H1 (cell line): ENCODE measurements around the gene HMGA1. TPM values are rescaled to one million over a fixed set of nuclear protein-coding genes. Genes with fewer than 3 reads are reported as not detected.

Source experiments
- CTCF ChIA-PET: fragments of 300-600 bp; sonication (Branson Sonifier 250); formaldehyde crosslinking; loops from one replicate; lab custom pipeline; 2021; ENCODE audit not compliant: partially characterized antibody; lab: Charles Lee
- POLR2A ChIA-PET: fragments of 300-600 bp; sonication (Branson Sonifier 250); formaldehyde crosslinking; loops from one replicate; lab custom pipeline; 2021; ENCODE audit warnings: inconsistent platforms; ENCODE audit not compliant: partially characterized antibody; lab: Charles Lee
- DNase-seq, 2 experiments: peaks; one replicate each; pipeline versions ENCODE4 v3.0.0 to v3.0.0-alpha.2; 2010 to 2022; ENCODE audit warnings: low spot score in 2 of 2, low read depth in 1 of 2, mixed read lengths in 1 of 2
- FAIRE-seq: peaks from 2 replicates; lab custom pipeline; 2011; peaks lifted over from hg19 to GRCh38; lab: Jason Lieb, UNC
- H2AFZ ChIP-seq: 2 replicates; pipeline ENCODE4 v1.8.1; 2012; ENCODE audit warnings: low read length, inconsistent platforms
- H2AK5ac ChIP-seq: 2 replicates; pipeline ENCODE4 v1.6.1; 2013; ENCODE audit warnings: low read depth, low read length
- H2BK120ac ChIP-seq: replicated peaks from 2 replicates; pipeline ENCODE3; 2013; ENCODE audit warnings: low read depth, low read length, inconsistent platforms
- H2BK12ac ChIP-seq: 2 replicates; pipeline ENCODE4 v1.6.1; 2013; ENCODE audit warnings: low read depth, low read length
- H2BK15ac ChIP-seq: 2 replicates; pipeline ENCODE4 v1.6.1; 2013; ENCODE audit warnings: low read length
- H2BK20ac ChIP-seq: 2 replicates; pipeline ENCODE4 v1.6.1; 2013; ENCODE audit warnings: low read length
- H2BK5ac ChIP-seq: 2 replicates; pipeline ENCODE4 v1.6.1; 2013; ENCODE audit warnings: low read depth, low read length
- H3K14ac ChIP-seq: 2 replicates; pipeline ENCODE4 v1.6.1; 2013; ENCODE audit warnings: inconsistent platforms; ENCODE audit not compliant: insufficient read length
- H3K18ac ChIP-seq: 2 replicates; pipeline ENCODE4 v1.6.1; 2013; ENCODE audit warnings: low read length; ENCODE audit errors: extremely low read depth
- H3K23ac ChIP-seq: 2 replicates; pipeline ENCODE4 v1.6.1; 2013; ENCODE audit warnings: inconsistent platforms; ENCODE audit not compliant: insufficient read length
- H3K23me2 ChIP-seq: 2 replicates; pipeline ENCODE4 v1.6.1; 2013; ENCODE audit warnings: low read depth, low read length
- H3K27ac ChIP-seq: 2 replicates; pipeline ENCODE4 v1.6.1; 2011; ENCODE audit warnings: low read depth, low read length, inconsistent platforms
- H3K27me3 ChIP-seq, 4 experiments: replicated peaks in 1 of 4; 1 replicate in 1 of 4; 2 replicates in 3 of 4; pipeline versions ENCODE4 v1.6.1 to v1.8.1; 2011 to 2013; ENCODE audit warnings: low read length in 3 of 4, mild to moderate bottlenecking in 3 of 4, inconsistent platforms in 2 of 4, mixed read lengths in 2 of 4, moderate library complexity in 1 of 4; ENCODE audit not compliant: control insufficient read depth in 3 of 4, insufficient read depth in 3 of 4; ENCODE audit errors: extremely low read depth in 1 of 4
- H3K36me3 ChIP-seq, 4 experiments: 2 replicates each; pipeline versions ENCODE4 v1.6.1 to v1.8.1; 2011 to 2013; ENCODE audit warnings: mild to moderate bottlenecking in 4 of 4, low read length in 3 of 4, moderate library complexity in 2 of 4, control low read depth in 1 of 4, inconsistent platforms in 1 of 4; ENCODE audit not compliant: insufficient read depth in 4 of 4, control insufficient read depth in 2 of 4
- H3K4ac ChIP-seq: replicated peaks from 2 replicates; pipeline ENCODE3; 2013; ENCODE audit warnings: low read length, low read depth, mixed read lengths, inconsistent platforms; ENCODE audit not compliant: insufficient read length
- H3K4me1 ChIP-seq, 4 experiments: replicated peaks in 1 of 4; 1 replicate in 1 of 4; 2 replicates in 3 of 4; pipeline versions ENCODE4 v1.6.1 to v1.8.1; 2011 to 2013; ENCODE audit warnings: low read length in 3 of 4, inconsistent platforms in 2 of 4, mixed read lengths in 1 of 4; ENCODE audit not compliant: insufficient read depth in 4 of 4, control insufficient read depth in 3 of 4
- H3K4me2 ChIP-seq, 2 experiments: 2 replicates each; pipeline versions ENCODE4 v1.6.1 to v1.8.1; 2011 to 2013; ENCODE audit warnings: low read depth in 2 of 2, low read length in 2 of 2, control low read depth in 1 of 2, inconsistent platforms in 1 of 2, mild to moderate bottlenecking in 1 of 2; ENCODE audit not compliant: insufficient read depth in 1 of 2
- H3K4me3 ChIP-seq, 4 experiments: fragments of 200-600, 300-600 bp in 1 of 4; sonication (generic), shearing (Covaris generic), sonication (Bioruptor Twin) in 1 of 4; 2 replicates each; pipeline versions ENCODE4 v1.5.1 to v1.8.1; 2011 to 2016; ENCODE audit warnings: low read length in 4 of 4, low read depth in 3 of 4, control low read depth in 2 of 4, inconsistent platforms in 2 of 4, mild to moderate bottlenecking in 2 of 4, mixed read lengths in 1 of 4, moderate library complexity in 1 of 4; ENCODE audit not compliant: insufficient read depth in 2 of 4; ENCODE audit errors: extremely low read depth in 1 of 4
- H3K56ac ChIP-seq: replicated peaks from 2 replicates; pipeline ENCODE3; 2013; ENCODE audit warnings: low read depth, mild to moderate bottlenecking, mixed read lengths, low read length, inconsistent platforms; ENCODE audit not compliant: insufficient read length
- H3K79me1 ChIP-seq: 2 replicates; pipeline ENCODE4 v1.6.1; 2013; ENCODE audit warnings: low read depth, low read length, control low read depth
- H3K79me2 ChIP-seq, 2 experiments: 2 replicates each; pipeline versions ENCODE4 v1.6.1 to v1.8.1; 2012 to 2013; ENCODE audit warnings: low read length in 2 of 2, mild to moderate bottlenecking in 2 of 2, inconsistent platforms in 1 of 2; ENCODE audit not compliant: insufficient read depth in 2 of 2, control insufficient read depth in 1 of 2
- H3K9ac ChIP-seq, 4 experiments: replicated peaks in 1 of 4; 1 replicate in 1 of 4; 2 replicates in 3 of 4; pipeline versions ENCODE4 v1.6.1 to v1.8.1; 2011 to 2013; ENCODE audit warnings: low read depth in 3 of 4, low read length in 3 of 4, control low read depth in 2 of 4, mild to moderate bottlenecking in 2 of 4, moderate library complexity in 2 of 4, inconsistent platforms in 1 of 4; ENCODE audit errors: extremely low read depth in 1 of 4
- H3K9me3 ChIP-seq, 2 experiments: 2 replicates each; pipeline versions ENCODE4 v1.6.1 to v1.8.1; 2012 to 2013; ENCODE audit warnings: mild to moderate bottlenecking in 2 of 2, moderate library complexity in 2 of 2, control low read depth in 1 of 2, inconsistent platforms in 1 of 2, low read depth in 1 of 2, low read length in 1 of 2, mixed read lengths in 1 of 2; ENCODE audit not compliant: insufficient read depth in 2 of 2
- H4K20me1 ChIP-seq, 2 experiments: replicated peaks in 1 of 2; 2 replicates each; pipeline versions ENCODE3 to v1.8.1; 2011 to 2013; ENCODE audit warnings: inconsistent platforms in 2 of 2, low read length in 2 of 2, mild to moderate bottlenecking in 1 of 2; ENCODE audit not compliant: insufficient read depth in 2 of 2, control insufficient read depth in 1 of 2
- H4K5ac ChIP-seq: 2 replicates; pipeline ENCODE4 v1.6.1; 2013; ENCODE audit warnings: low read length, low read depth, mixed read lengths, inconsistent platforms; ENCODE audit not compliant: insufficient read length
- H4K8ac ChIP-seq: 2 replicates; pipeline ENCODE4 v1.8.0; 2013; ENCODE audit warnings: mild to moderate bottlenecking, moderate library complexity, low read length, inconsistent platforms; ENCODE audit not compliant: insufficient read depth; ENCODE audit errors: extremely low read depth
- H4K91ac ChIP-seq: replicated peaks from 2 replicates; pipeline ENCODE3; 2013; ENCODE audit warnings: low read length, mixed read lengths, inconsistent platforms; ENCODE audit not compliant: insufficient read length
- CBX5 ChIP-seq: fragments of 300-800, 300-1000 bp; sonication (generic); IDR thresholded peaks from 2 replicates; pipeline ENCODE4 v1.7.1; 2016; ENCODE audit warnings: antibody characterized with exemption, low read length, low read depth
- TEAD4 ChIP-seq: IDR thresholded peaks from 2 replicates; pipeline ENCODE4 v1.6.1; 2012; ENCODE audit warnings: low read depth, low read length, inconsistent platforms, mixed read lengths
- WGBS, 2 experiments: shearing (Covaris generic) in 1 of 2; methylation state at CpG; one replicate each; pipeline versions ENCODE4 v1.1.6 to v1.1.7; 2013 to 2015; ENCODE audit warnings: low lambda C conversion rate in 2 of 2, mixed read lengths in 2 of 2, inconsistent platforms in 1 of 2, low coverage in 1 of 2, missing lambda C conversion rate in 1 of 2; ENCODE audit not compliant: insufficient replicate concordance in 2 of 2, insufficient coverage in 1 of 2, insufficient read length in 1 of 2; ENCODE audit errors: extremely low coverage in 1 of 2, missing lambda C conversion rate in 1 of 2; 5-methylcytosine and 5-hydroxymethylcytosine counted together
- polyA plus RNA-seq, 7 experiments: library from polyadenylated mRNA; depleted of rRNA in 3 of 7; stranded (reverse) in 5 of 7; unstranded in 2 of 7; fragments of >200 nt in 5 of 7; fragments of 200-250 nt in 2 of 7; gene quantifications; 1 replicate in 5 of 7; 2 replicates in 1 of 7; 4 replicates in 1 of 7; pipeline versions ENCODE4 v1.2.1 to v1.2.3, GENCODE V29; 2011 to 2013; ENCODE audit warnings: missing spikeins in 2 of 7, mixed read lengths in 2 of 7
- total RNA-seq: library from RNA; stranded (reverse); fragmentation: NEBNext Ultra II Directional; extraction: Animal tissue kit (Norgen Biotek cat#: 25700); gene quantifications from 2 replicates; pipeline ENCODE4 v1.2.1, GENCODE V29; 2021

The HMGA1 gene
- total and polyA plus RNA-seq, 2 of the 8 experiments (the other 6 are each of a cell fraction or from before 2014, with no cell fraction given) = 1,557 to 2,636 TPM

GRCh38 chr6:34205916-34206315 is 30.8 kb upstream of the HMGA1 start:
- no peaks in the 10 kb centered on the region for H3K9me3 ChIP-seq
- H3K56ac ChIP-seq = no peak overlapping the region
- POLR2A ChIA-PET = interaction anchor here (0.9 to 3.9 kb wide), 7 partner anchors 9 to 42 kb away, joined by 3 to 28 read pairs (median 7); partner anchors contain the start of gene HMGA1
- no peaks in the 10 kb centered on the region for H4K20me1 ChIP-seq
- H2BK5ac ChIP-seq = peak overlapping the region; percentile 55; the same call in 1 of the 2 replicates
- DNase-seq (no peak), FAIRE-seq (no peak)
- H3K9ac ChIP-seq = no peak overlapping the region
- 61% methylated on average over 2 of the region's 2 CpGs; no CpG with 5 or more reads in 1 of the 2 experiments for whole genome bisulfite sequencing, 2 experiments
- no peak overlapping the region for H2AFZ ChIP-seq
- H4K8ac ChIP-seq = no peak overlapping the region
- no peak overlapping the region for H4K91ac ChIP-seq
- no peak overlapping the region for H3K18ac ChIP-seq
- H2BK12ac ChIP-seq = peak overlapping the region; percentile 75; the same call in 1 of the 2 replicates
- peaks cover 3% of the 10 kb centered on the region; the same call in 1 of the 2 replicates for H3K23me2 ChIP-seq
- H3K4ac ChIP-seq = no peak overlapping the region
- H3K27me3 ChIP-seq = no peaks in the 10 kb centered on the region
- H4K5ac ChIP-seq = no peak overlapping the region
- H3K4me3 ChIP-seq = no peak overlapping the region
- H2BK20ac ChIP-seq = peak overlapping the region; percentile 54; the same call in 1 of the 2 replicates
- H3K79me2 ChIP-seq = no peaks in the 10 kb centered on the region
- H3K14ac ChIP-seq = no peak overlapping the region
- no peak overlapping the region for H3K23ac ChIP-seq
- H3K4me1 ChIP-seq = peaks cover 2 to 9% (median 4%) of the 10 kb centered on the region in 4 experiments; a peak in 4 of 7 replicates
- no peaks in the 10 kb centered on the region for H3K36me3 ChIP-seq
- H3K79me1 ChIP-seq = no peaks in the 10 kb centered on the region
- no peak overlapping the region for H3K27ac ChIP-seq
- H2BK120ac ChIP-seq = no peak overlapping the region
- peak; percentile 74 for TF ChIP-seq TEAD4
- TF ChIP-seq CBX5 = no peak
- H2AK5ac ChIP-seq = no peak overlapping the region
- H3K4me2 ChIP-seq = no peak overlapping the region
- no peak overlapping the region for H2BK15ac ChIP-seq
- CTCF ChIA-PET = interaction anchor here (1.0 to 3.7 kb wide), 7 partner anchors 10 to 254 kb away, joined by 4 to 30 read pairs (median 5); no protein-coding TSS in a partner anchor
